Measurements from ENCODE around the gene ERO1A.
A peak's percentile ranks its signal among the peaks of the same experiment; 100 is the strongest.
"Not testable (repeated sequence)": the region's sequence is repeated elsewhere in the genome, so short reads cannot be mapped to it uniquely, and the experiment has no call there.

ERO1A gene, protein sequence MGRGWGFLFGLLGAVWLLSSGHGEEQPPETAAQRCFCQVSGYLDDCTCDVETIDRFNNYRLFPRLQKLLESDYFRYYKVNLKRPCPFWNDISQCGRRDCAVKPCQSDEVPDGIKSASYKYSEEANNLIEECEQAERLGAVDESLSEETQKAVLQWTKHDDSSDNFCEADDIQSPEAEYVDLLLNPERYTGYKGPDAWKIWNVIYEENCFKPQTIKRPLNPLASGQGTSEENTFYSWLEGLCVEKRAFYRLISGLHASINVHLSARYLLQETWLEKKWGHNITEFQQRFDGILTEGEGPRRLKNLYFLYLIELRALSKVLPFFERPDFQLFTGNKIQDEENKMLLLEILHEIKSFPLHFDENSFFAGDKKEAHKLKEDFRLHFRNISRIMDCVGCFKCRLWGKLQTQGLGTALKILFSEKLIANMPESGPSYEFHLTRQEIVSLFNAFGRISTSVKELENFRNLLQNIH

DNA sequence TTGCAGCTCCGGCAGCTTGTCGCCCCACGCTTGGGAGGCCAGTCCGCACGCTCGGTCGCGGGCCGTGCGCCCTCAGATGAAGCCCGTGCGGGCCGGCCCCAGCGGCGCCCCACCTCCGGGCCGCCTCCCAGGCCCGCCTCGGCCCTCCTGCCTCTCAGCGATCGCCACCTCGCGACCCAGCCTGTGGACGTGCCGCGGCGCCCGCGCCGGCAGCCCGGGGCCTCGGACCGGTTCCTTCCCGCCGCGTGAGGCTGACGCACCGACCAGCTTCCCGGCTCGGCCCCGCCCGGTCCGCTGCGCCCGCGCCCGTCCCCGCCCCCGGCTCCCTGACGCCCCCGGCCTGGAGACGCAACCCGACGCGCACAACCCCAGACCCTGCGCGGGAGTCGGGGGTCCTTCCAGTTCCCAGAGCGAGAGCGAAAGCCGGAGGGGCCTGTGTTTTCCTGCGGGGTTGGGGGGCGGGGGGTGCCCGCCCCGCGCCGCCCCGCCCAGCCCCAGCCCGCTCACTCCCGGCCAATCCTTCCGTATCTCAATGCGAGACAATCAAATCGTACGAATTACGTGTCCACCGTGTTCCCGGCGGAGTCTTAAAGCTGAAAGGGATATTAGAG lies at the start of gene ERO1A:
Gene ERO1A, minus strand, starts transcription at position 78 of the 611 bp plus-strand sequence. Its CDS starts 77 bp downstream, at position 1.
- peak; percentile 62 for DNase-seq (ENCODE audit: low read depth)

- DNase-seq (ENCODE audit: low read depth): no peak
Measured at GRCh38 chr14:52741865-52742264, 46.5 kb upstream of the ERO1A start.

GRCh38 chr14:52740751-52741150 lies 45.4 kb upstream of the ERO1A start:
- no peak for DNase-seq (ENCODE audit: low read depth)

DNA sequence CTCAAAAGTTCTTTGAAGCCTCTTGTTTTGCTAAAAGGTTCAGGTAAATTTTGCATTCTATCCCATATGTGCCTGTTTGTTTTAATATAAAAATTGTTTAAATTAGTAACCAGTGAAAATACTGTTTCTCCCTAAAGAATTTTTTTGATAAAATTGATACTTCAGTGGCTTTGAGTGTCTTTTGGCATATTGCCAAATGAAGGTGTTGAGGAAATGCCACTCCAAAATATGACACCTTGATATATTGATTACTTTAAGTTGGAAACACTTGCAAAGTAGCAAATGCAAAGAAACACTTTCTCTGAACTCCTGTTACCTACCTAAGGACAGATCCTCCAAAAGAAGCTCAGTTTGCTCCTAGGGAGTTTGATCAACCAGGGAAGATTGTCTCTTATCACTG lies 43.1 kb upstream of the ERO1A start:
- no peak for DNase-seq (ENCODE audit: low read depth)

- no peak for DNase-seq (ENCODE audit: low read depth)
Measured at GRCh38 chr14:52735921-52736489, 40.6 kb upstream of the ERO1A start.

DNA sequence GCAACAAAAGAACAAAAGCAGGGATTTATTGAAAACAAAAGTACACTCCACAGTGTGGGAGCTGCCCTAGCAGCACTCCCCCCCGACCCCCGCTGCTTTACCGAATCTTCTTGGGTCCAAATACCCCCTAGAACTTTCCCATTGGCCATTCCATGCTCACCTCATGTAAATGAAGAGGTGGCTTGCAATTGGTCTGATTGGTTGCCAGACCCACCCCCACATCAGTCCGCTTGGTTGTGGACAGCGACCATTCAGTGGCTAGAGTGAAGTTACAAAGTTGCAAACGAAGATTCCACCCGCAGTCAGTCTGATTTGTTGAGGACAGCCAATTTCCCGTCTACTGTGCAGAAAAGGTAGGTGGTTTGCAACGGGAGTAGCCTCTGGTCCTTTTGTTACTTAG lies 38.5 kb upstream of the ERO1A start:
- DNase-seq (ENCODE audit: low read depth): no peak

- no peak for DNase-seq (ENCODE audit: low read depth)
Measured at GRCh38 chr14:52730709-52731111, 35.4 kb upstream of the ERO1A start.

DNA sequence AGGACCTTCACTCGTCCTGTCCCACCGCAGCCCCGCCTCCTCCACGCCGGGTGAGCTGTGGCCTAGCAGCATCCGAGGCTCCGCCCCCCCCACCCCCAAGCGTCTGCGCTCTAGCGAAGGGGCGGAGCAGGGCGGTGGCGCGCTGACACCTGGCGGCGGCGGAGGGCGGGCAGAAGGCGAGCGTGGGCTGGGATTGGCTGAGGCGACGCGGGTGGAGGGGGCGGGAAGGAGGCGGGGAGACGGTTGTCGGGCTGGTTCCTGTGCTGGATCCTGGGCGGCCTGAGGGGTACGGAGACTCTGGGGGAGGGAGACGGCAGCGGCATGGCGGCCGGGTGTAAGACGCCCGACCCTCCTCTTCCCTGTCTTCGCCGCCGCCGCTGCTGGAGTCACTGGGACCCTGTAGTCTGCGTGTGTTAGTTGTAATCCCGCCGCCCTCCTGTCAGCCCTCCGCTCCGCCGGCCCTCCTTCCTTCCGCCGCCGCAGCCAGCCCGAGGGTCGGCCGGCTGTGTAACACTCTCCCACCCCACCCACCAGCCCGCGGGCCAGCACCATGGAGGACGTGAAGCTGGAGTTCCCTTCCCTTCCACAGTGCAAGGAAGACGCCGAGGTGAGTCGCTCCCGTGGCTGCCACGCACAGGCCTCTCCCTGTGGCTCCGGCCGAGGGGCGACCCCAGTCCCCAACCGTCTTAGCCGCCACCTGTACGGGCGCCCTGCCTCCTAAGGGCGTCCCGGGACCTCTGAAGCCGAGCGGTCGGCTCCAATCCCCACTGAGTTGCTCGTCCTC lies 34.8 kb upstream of the ERO1A start, which contains the start of gene STYX:
Gene STYX, plus strand, starts transcription at position 242 of the 784 bp plus-strand sequence. Its CDS starts 309 bp downstream, at position 551.
- peak; percentile 99 for DNase-seq (ENCODE audit: low read depth)

DNA sequence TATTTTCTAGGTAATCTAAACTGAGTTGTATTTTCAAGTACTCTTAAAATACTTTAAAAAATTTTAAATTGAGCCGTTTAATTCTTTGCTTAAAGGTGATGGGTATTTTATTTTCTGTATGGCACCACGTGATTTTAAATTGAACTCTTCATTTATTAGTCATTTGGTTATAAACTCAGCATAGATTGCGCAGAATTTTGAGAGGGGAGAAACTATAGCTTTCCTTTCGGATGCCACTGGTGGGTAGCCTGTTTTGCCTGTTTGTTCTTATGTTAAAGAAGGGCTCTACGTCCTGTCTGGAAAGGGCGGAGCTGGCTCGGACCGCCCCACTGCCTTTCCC lies 34.2 kb upstream of the ERO1A start:
- no peak for DNase-seq (ENCODE audit: low read depth)

DNA sequence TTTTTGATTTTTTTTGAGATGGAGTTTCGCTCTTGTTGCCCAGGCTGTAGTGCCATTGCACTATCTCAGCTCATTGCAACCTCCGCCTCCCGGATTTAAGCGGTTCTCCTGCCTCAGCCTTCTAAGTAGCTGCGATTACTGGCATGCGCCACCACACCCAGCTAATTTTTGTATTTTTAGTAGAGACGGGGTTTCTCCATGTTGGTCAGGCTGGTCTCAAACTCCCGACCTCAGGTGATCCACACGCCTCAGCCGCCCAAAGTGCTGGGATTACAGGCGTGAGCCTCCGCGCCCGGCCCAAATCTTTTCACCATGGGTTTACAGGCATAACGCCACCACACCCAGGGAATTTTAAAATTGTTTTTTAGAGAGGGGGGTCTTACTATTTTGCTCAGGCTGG lies 33.7 kb upstream of the ERO1A start:
- DNase-seq (ENCODE audit: low read depth): not testable (repeated sequence)

DNA sequence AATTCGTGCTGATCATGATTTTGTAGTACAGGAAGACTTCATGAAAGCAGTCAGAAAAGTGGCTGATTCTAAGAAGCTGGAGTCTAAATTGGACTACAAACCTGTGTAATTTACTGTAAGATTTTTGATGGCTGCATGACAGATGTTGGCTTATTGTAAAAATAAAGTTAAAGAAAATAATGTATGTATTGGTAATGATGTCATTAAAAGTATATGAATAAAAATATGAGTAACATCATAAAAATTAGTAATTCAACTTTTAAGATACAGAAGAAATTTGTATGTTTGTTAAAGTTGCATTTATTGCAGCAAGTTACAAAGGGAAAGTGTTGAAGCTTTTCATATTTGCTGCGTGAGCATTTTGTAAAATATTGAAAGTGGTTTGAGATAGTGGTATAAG lies 32.2 kb upstream of the ERO1A start:
- DNase-seq (ENCODE audit: low read depth): not testable (repeated sequence)

DNA sequence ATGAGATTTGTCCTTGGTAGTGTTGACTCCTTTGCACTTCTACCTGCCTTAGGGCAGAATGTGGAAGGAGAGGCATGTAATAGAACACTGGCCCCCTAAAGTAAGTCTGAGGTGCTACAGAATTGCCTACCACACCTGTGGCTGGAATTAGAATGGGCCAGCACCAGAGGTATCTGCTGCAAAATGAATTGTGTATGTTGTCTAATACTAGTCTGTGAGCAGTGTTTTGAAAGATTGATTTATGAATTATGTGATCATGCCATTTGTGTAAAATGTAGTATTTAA lies 28.9 kb upstream of the ERO1A start:
- DNase-seq (ENCODE audit: low read depth): no peak

- no peak for DNase-seq (ENCODE audit: low read depth)
Measured at GRCh38 chr14:52723514-52724359, 28.4 kb upstream of the ERO1A start.

DNA sequence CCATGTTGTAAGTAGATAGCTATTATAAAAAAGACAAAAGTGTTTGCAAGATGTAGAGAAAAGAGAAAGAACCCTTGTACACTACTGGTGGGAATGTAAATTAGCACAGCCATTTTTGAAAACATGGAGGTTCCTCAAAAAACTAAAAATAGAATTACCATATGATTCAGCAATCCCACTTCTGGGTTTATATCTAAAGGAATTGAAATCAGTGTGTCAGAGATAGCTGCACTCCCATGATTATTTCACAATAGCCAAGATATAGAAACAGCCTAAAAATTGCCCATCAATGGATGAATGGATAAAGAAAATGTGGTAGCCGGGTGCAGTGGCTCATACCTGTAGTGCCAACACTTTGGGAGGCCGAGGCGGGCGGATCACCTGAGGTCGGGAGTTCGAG lies 20.8 kb upstream of the ERO1A start:
- no peak for DNase-seq (ENCODE audit: low read depth)

DNA sequence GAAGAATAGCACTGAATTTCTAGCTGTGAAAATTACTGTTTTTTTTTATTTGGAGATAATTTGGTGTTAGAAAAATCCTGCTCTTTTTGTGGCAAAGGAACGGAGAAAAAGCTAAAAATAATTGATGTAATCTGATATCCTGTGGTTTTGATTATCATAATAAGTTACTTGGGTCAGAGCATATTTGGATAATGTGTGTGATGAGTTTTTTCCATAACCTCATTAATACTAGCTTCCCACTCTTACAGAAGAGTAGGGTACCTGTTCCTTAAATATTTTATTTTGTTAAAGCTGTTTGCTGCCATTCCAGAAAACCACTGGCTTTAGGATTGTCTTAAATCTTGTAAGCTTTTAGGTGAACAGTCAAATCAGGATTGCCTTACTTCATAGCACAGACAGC lies 16.3 kb upstream of the ERO1A start:
- DNase-seq (ENCODE audit: low read depth): no peak

DNA sequence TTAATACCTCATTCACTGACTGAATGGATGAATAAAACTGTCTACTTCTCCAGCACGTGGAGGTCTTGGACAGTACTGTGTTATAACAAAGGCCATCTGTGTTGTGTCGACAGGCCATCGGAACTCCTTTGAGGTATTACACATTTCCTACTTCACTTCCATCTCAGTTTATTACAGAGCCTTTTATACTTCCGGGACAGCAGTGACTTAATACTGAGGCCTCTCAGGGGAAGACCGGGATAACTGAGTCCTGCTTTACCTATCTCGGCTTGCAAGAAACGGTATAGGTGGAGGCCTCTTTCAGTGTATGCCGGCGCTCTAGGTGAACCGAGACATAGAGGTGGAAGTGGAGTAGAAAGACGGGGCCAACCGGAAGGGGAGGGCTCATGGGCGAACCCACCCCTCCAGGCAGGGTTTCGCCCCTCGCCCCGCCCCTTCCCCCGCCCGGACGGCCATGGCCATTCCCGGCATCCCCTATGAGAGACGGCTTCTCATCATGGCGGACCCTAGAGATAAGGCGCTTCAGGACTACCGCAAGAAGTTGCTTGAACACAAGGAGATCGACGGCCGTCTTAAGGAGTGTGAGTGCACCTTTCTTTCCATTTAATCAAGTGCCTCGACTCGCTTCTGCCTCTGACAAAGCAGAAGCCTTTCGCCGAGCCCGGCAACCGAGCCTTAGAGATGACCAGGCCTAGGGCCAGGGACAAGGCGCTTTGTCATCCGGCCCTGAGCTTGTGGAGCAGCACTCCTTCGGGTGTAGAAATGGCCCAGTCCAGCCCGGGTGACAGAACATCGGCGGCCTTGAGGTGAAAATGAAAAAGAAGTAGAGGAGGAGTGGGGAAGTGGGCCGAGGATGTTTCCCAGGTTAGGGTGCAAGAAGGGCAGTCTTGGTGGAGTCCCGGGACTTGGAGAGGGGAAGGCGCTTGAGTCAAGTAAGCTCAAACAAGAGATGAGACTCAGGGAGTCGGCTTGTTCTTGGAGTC lies 11.7 kb upstream of the ERO1A start, which contains the start of gene PSMC6:
Gene PSMC6, plus strand, starts transcription at position 477 of the 983 bp plus-strand sequence. Its CDS starts 20 bp downstream, at position 497.
- peak; percentile 94 for DNase-seq (ENCODE audit: low read depth)

DNA sequence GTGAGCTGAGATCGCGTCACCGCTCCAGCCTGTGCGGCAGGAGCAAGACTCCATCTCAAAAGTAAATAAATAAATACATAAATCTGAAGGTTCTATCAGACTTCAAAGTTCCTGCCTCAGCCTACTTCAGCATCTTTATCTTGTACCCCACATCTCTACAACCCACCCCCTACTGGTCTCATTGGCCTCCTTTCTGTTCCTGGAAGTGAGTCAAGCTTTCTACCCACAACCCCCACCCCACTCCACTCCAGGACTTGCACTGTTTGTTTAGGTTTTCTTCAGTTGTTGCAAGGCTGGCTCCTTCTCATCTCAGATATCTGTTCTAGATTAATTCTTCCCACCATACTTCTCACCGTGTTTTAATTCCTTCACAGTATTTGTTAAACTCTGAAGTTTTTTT lies 10.9 kb upstream of the ERO1A start:
- DNase-seq (ENCODE audit: low read depth): peak; percentile 41

DNA sequence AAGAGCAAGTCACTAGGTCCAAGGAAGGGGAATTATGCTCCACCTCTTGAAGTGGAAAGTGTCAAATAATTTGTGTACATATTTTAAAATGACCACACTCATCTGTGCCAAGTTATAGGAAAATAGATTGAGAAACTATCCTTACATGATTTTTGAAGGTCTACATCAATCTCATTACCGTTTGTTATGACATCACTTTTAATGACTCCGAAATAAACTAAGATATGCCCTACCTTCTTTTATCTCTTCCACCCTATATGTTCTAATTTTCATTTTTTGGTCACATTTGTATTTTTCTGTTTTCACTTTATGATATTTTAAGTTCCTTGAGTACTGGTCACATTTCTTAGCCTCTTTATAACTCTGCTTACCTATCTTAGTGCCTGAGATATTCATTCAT lies 8.3 kb upstream of the ERO1A start:
- no peak for DNase-seq (ENCODE audit: low read depth)

GRCh38 chr14:52703225-52703624 lies 7.9 kb upstream of the ERO1A start:
- no peak for DNase-seq (ENCODE audit: low read depth)

DNA sequence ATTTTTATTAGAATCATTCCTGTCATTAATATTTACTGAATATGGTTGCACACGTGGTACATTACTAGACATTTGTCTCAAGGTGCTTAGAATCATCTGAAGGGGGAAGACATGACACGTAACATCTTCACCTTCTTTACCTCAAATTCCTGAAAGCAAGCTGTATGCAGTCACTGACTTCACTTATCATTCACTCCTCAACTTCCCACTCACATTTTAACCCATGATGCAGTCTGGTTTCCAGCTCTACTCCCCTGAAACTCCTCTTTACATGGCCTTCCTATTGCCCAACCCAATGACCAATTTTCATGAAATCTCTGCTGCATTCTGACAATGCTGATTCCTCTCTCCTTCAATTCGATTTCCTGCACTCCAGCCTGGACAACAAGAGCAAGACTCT lies 5.9 kb upstream of the ERO1A start:
- DNase-seq (ENCODE audit: low read depth): no peak
